ENCODE results near the gene FAM186B.

FAM186B gene

DNA sequence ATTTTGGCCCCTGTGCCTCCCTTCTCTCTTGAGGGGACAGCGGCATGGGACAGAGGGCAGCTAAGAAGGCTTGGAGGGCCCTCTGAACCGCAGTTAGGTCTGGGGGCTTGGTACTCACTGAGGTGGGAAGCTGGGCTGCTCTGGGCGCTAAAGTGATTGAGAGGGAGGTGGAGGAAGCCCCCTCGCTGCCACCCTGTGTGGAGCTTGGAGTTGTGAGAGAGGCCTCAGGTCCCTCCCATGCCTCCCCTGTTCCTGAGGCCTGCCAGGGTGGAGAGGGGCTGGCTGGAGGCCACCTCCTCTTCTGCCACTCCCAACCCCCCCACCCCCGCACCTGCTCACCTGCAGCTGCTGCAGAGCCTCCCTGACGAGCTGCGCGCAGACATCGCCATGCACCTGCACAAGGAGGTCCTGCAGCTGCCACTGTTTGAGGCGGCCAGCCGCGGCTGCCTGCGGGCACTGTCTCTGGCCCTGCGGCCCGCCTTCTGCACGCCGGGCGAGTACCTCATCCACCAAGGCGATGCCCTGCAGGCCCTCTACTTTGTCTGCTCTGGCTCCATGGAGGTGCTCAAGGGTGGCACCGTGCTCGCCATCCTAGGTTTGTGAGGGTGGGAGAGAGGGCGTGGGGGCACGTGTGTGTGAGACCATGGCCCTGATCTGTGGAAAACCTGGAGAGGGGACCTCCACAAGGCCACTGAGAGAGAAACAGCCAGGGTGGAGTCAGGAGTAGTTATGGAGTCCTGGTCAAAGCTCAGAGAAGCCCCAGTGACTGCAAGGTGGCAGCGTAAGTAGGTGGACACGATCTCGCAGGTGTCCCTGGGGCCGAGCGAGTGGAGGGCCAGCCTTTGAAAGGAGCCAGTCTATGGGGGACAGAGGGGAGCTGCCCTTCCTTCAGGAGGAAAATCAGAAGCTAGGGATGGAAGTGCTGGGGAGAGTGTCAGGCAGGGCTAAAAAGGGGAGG, 55.4 kb downstream of the FAM186B start:
- peak; percentile 55 for DNase-seq

DNA sequence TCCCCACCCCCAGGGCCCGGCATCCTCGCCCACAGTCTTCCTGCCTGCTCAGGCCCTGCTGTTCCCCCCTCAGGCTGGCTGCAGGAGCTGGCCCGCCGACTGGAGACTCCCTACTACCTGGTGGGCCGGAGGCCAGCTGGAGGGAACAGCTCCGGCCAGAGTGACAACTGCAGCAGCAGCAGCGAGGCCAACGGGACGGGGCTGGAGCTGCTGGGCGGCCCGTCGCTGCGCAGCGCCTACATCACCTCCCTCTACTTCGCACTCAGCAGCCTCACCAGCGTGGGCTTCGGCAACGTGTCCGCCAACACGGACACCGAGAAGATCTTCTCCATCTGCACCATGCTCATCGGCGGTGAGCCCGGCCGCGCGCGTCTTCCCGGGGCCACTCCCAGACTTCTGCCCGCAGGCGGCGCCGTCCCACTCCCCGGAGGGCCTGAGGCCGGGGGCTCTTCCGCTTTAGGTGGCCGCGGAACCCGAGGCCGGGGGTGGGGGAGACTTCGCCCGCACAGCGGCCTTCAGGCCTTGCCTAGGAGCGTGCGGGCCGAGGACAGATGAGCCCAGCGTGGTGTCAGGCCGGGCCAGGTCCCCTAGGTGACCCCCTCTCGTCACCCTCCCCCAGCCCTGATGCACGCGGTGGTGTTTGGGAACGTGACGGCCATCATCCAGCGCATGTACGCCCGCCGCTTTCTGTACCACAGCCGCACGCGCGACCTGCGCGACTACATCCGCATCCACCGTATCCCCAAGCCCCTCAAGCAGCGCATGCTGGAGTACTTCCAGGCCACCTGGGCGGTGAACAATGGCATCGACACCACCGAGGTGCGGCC, 56.4 kb downstream of the FAM186B start:
- DNase-seq: peak; percentile 71

DNA sequence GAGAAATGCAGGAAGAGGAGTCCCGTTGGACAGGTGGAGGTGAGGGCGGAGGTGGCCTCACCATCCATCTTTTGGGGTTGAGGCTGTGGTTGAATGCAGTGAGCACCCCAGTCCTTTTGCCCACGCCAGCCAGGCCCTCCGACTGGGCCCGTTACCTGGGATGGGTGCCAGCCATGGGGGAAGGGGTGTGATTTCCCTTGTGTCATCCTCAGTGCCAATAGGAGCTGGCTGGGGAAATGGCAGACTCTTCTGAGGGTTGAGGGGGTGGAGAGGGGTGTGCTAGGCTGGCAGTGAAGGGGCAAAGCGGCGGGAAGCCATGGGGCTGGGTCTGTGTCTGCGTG, 57.0 kb downstream of the FAM186B start:
- DNase-seq: no peak

DNA sequence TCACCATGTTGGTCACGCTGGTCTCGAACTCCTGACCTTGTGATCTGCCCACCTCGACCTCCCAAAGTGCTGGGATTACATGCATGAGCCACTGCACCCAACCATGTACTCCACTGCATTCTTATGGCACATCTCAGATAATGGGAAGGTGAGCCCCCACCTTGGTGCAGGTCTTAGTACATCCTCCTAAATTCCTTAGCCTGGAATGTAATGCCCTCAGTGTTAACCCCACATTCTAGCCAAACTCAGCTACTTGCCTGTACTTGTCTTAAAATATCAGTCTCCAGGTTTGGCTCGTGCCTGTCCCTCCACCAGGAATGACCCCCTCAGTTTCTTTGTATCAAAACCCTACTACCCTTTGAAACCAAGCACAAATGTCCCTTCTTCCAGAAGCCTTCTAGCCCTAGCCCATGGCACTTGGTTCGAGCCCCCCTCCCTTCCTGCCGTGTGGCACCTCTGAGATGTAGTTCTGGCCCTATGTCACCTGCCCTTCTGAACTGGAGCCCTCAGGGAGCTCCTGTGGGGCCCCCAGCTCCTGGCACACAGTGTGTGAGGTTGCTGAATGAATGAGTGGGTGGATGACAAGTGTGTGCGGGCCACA, 58.2 kb downstream of the FAM186B start:
- DNase-seq: peak; percentile 36

- DNase-seq: peak; percentile 22
Measured at GRCh38 chr12:49546481-49546880, 59.0 kb downstream of the FAM186B start.

DNA sequence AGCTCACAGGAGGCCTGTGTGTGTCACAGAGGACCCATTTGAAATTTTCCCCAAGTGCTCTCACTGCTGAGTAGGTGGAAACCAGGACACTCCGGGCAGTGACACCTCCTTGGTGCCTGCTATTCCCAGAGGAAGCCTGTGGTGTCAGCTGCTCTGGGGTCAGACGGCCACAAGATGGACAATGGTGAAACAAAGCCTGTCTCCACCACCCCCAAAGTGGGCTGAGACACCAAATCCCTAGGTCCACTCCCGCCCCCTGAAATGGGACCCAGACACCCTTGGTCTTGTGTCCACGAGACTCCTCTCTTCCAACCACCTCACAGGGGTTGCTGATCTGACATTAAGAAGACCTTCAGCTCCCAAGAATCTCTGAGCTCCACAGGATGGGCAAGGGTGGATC, 59.6 kb downstream of the FAM186B start:
- DNase-seq: peak; percentile 44

DNA sequence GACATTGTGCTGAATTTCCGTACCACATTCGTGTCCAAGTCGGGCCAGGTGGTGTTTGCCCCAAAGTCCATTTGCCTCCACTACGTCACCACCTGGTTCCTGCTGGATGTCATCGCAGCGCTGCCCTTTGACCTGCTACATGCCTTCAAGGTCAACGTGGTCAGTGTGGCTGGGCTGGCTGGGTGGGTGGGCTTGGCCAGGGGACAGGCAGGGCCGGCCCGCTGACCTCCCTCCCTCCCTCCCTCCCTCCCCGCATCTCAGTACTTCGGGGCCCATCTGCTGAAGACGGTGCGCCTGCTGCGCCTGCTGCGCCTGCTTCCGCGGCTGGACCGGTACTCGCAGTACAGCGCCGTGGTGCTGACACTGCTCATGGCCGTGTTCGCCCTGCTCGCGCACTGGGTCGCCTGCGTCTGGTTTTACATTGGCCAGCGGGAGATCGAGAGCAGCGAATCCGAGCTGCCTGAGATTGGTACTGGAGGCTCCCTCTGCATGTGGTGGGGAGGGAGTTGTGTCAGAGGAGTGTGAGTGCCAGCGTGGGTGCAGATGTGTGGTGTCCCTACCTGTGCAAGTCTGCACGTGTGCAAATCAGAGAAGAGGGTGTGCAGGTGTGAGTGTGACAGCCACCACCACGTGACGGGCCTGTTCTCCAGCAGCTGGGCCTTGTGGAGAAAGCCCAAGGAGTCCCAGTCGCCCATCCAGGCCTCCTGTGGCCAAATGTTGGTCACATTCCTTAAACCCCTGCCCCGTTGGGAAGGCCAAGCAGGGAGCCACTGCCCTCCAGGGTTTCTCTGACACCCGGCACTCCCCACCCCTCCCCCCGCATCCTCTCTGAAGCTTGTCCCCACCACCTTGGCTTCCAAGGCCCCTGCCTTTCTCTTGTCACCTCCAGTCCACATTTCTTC, 61.3 kb downstream of the FAM186B start:
- DNase-seq: peak; percentile 57

GRCh38 chr12:49543221-49543913, 62.1 kb downstream of the FAM186B start:
- DNase-seq: no peak

DNA sequence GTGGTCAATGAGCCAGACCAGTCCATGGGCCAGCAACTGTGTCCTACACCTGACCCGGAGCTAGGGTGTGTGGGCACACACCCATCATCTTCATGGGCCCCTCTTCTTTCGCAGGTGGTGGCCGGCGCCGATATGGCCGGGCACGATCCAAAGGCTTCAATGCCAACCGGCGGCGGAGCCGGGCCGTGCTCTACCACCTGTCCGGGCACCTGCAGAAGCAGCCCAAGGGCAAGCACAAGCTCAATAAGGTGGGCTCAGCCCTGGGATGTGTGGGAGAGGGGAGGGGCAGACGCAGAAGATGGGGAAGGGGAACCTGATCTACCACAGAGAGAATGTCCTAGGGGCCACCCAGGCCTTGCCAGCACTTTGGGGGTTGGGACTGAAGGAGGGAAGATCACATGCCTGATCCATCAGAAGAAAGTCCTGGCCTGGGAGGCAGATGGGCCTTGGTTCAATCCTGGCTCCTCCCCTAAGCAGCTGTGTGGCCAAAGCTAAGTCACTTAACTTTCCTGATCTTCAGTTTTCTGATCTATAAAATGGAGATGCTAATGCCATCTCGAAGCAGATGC, 62.8 kb downstream of the FAM186B start:
- no peak for DNase-seq

GRCh38 chr12:49541911-49542505, 63.4 kb downstream of the FAM186B start:
- DNase-seq: no peak

DNA sequence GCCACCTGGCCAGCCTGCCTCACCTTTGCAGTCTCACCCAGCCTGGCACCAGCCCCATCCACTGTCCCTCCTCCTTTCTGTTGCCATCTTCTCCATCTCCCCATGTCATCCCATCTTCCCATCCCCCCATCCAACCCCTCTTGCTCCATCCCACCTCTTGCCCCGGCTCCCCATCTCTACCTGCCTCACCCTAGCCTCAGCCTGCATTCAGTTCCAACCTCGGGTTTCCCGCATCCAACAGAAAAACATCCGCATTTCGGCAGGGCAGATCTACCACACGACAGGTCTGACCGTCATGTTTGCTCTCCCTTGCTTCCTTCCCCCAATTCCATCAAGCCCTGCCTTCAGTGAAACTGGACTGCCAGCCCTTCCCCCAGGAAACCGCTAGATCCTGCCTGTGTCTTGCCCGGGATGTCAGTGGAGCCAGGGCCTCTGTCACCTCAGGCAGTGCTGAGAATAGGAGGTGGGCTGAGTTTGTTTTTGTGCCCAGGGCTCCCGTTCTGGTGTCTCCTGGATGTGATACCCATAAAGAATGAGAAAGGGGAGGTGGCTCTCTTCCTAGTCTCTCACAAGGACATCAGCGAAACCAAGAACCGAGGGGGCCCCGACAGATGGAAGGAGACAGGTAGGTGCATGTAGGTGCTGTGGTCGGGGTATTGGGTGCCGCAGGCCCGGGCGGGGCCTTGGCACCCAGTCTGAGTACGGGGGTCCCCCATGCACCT, 64.1 kb downstream of the FAM186B start:
- DNase-seq: no peak

- DNase-seq: no peak
Measured at GRCh38 chr12:49540229-49541139, 65.0 kb downstream of the FAM186B start.

GRCh38 chr12:49539406-49540228, 65.8 kb downstream of the FAM186B start:
- no peak for DNase-seq

GRCh38 chr12:49538510-49539403, 66.7 kb downstream of the FAM186B start, which contains the start of gene KCNH3:
Gene KCNH3, plus strand, starts transcription at chr12:49539030. Its CDS starts 387 bp downstream, at chr12:49539417.
- DNase-seq: peak; percentile 96

GRCh38 chr12:49537752-49538509, 67.5 kb downstream of the FAM186B start:
- peak; percentile 78 for DNase-seq
